Measurements from ENCODE around the gene CATSPER4.

The CATSPER4 gene

GRCh38 chr1:26168410-26169197 is 21.8 kb upstream of the CATSPER4 start, which contains the start of gene C1orf232:
TSS of gene C1orf232 (minus strand) at chr1:26168963. CDS start at chr1:26168499, 464 bp downstream.
- TF ChIP-seq CTCF (IDR thresholded peaks at IDR 0.05): no peak

DNA sequence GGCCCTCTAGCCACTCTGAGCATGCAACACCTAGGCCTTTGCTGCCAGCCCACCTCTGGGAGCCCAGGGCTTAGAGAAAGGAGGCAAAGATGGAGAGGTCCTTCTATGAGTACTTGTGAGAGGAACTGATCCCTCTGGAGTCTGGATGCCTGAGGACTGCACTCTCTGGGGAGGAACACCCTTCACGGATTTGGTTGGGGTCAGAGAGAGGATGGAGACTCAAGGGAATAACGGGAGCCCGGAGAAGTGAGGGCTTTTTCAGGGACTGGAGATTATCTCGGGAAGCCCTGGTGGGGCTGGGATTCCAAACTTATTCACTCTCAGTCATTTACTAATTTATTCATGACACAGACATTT is 21.2 kb upstream of the CATSPER4 start:
- TF ChIP-seq CTCF (IDR thresholded peaks at IDR 0.05): no peak

GRCh38 chr1:26169669-26170471 is 20.5 kb upstream of the CATSPER4 start, which contains the start of gene ZNF593:
TSS of gene ZNF593 (plus strand) at chr1:26169908. CDS start at chr1:26169984, 76 bp downstream.
- TF ChIP-seq CTCF (IDR thresholded peaks at IDR 0.05): peak; percentile 68

GRCh38 chr1:26170472-26170821 is 20.0 kb upstream of the CATSPER4 start:
- no peak for TF ChIP-seq CTCF (IDR thresholded peaks at IDR 0.05)

DNA sequence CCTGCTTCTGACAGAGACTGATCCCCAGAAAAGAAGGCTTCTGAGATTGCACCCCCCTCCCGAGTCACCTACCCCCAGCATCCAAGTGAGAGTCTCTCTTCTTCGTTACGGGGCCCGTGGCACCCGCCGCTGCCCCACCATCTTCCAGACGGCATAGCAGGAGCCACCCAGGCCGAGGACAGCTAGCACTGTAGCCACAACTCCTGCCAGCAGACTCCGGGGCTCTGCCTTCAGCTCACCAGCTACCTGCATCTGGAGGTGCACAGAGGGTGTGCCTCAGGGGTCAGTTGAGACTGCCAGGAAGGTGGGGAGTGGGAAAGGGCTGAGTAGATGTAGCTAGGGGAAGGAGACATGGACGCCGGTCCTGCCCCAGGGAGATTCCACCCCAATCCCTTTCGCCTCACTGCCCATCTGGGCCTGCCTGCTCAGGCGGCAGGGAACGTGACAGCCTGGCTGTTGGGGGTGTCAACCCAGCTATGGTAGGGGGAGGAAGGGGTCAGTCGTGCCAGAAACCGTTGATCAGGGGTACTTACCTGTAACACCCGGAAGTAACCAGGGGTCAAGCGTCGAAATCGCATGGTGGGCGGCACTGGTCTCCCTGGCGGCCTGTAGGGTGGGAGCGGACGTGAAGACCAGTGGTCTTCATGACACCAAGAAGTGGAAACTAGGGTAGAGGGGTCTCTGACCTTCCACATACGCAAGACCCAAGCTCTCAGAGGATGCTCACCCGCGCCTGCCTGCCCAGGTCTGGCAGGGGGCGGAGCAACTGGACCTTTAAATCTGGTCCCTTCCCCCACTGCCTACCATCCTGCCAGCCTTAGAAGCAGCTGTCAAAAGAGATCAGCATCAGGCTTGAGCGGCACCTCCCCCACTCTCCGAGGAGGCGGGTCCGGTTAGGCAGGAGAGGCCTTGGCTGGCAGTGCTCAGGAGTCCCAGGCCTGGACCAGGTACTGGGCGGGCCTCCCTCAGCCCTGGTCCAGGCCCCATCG is 19.0 kb upstream of the CATSPER4 start, which contains the start of gene ZNF593OS:
Gene ZNF593OS (minus strand): TSS at position 749 of the 989 bp plus-strand sequence. CDS start 171 bp downstream, at position 578.
- TF ChIP-seq CTCF (IDR thresholded peaks at IDR 0.05): no peak

GRCh38 chr1:26175346-26175745 is 15.1 kb upstream of the CATSPER4 start:
- no peak for TF ChIP-seq CTCF (IDR thresholded peaks at IDR 0.05)
